Renal cortical epithelial cell (primary cell): ENCODE results near the gene ADGRA1. TPM values are rescaled to one million over a fixed set of nuclear protein-coding genes. Genes with fewer than 3 reads are reported as not detected.
"Not testable (repeated sequence)": the region's sequence is repeated elsewhere in the genome, so short reads cannot be mapped to it uniquely, and the experiment has no call there.

Experiments used
- DNase-seq: peaks from one replicate; pipeline ENCODE4 v3.0.0-alpha.2; 2011; ENCODE audit warnings: low read depth
- total RNA-seq: library from RNA; depleted of rRNA; stranded (reverse); fragments of >200 nt; gene quantifications from 2 replicates; pipeline ENCODE4 v1.2.3, GENCODE V29; 2014

Gene ADGRA1
- total RNA-seq, 1 donor from 2014 or later: not detected

DNA sequence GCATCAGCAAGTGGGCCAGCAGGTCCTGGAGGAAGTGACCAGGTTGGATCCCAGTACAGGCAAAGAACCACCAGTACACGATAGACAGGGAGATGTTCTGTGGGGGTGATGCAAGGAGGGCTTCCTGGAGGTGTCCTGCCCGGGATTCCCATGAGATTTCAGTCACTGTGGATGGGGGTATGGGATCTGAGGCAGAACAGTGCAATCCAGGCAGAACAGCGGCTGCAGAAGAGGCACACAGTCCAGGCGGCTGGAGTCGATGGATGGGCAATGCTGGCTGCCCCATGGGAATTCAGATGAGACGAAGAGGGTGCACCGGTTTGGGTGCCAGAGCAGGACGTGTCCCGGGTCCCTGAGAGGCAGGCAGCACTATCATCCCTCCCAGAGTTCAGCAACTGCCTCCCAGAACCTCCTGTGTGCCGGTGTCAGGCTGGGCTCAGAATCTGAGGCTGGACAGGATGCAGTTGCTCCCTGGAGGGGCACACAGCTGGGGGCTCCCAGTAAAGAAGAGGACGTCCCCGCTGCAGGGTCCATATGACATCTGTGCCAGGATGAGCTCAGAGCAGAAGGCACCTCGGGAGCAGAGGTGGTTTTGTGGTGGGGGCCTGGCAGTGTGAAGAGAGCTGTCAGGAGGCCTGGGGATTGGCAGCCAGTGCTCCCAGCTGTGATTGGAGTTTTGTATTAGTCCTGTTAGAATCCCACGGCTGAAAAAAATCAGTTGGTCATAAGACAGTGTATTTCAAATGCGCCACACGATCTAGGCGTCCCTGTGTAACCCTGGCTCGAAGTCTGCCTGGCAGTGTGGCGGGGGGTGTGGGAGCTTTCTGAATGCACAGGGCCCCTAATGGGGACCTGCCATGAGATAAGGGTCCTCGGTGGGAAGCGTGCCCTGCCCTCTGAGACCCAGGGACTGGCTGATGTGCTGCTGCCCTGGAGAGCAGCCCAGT is 75.5 kb downstream of the ADGRA1 start:
- no peak for DNase-seq

DNA sequence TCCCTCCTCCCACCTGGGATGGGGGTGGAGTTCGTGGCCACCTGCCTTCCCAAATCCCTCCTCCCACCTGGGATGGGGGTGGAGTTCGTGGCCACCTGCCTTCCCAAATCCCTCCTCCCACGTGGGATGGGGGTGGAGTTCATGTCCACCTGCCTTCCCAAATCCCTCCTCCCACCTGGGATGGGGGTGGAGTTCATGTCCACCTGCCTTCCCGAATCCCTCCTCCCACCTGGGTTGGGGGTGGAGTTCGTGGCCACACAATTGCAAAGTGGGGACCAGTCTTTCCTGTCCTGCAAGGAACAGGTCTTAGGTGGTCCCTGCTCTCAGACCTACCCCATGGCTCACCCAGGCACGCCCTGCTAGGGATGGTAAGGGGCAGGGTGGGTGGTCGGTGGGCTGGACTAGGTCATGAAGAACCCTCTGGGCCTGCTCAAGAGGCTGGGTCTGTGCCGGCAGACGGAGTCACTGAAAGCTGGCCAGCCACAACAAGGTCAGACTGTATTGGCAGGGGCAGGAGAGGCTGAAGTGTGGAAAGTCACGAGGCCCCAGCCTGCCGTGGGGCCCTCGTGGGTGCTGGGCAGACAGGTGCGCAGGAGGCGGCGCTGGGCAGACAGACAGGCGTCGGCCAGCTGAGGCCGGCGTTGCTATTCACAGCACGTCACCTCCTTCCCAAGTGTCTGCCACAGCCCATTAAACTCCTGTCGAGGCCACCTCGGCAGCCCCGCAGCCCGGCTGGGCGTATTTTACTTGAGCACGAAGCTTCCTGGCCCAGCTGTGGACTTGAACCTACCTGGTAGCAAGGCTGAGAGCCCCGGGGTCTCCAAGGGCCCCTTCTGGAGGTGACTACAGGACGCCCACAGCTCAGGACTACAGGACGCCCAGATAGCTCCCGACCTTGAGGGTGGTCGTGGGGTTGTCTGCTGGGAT is 76.4 kb downstream of the ADGRA1 start:
- no peak for DNase-seq

DNA sequence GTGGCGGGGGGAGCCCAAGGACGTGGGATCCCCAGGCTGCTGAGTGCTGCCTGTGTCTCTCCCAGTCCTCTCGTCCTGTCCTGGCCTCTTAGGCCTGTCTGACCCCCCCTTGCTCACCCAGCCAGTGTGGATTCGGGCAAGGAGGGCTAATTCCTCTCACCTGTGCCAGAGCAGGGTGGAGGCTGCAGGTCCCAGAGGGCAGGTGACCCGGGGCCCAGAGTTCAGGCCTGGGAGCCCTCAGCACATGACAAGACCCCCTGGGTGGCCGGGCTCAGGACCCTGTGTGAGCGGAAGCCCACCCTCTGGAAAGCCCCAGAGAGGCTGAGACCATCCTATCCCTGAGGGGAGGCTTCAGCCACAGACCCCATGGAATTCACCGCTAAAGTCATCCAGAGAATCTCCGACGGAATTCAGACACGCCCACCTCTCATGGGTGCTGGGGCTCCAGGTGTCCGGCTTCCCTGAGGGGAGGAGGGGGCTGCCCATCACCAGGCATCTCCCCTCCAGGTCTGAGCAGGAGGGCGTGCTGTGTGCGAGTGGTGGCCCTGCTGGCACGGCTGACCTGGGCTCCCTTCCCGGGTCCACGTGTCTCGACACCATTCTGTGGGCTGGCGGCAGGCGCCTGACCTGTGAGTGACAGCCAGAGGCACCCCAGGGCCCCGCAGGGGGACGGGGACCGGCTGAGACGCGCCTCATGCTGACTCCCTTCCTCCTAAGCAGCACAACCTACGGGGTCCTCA is 77.3 kb downstream of the ADGRA1 start:
- no peak for DNase-seq

DNA sequence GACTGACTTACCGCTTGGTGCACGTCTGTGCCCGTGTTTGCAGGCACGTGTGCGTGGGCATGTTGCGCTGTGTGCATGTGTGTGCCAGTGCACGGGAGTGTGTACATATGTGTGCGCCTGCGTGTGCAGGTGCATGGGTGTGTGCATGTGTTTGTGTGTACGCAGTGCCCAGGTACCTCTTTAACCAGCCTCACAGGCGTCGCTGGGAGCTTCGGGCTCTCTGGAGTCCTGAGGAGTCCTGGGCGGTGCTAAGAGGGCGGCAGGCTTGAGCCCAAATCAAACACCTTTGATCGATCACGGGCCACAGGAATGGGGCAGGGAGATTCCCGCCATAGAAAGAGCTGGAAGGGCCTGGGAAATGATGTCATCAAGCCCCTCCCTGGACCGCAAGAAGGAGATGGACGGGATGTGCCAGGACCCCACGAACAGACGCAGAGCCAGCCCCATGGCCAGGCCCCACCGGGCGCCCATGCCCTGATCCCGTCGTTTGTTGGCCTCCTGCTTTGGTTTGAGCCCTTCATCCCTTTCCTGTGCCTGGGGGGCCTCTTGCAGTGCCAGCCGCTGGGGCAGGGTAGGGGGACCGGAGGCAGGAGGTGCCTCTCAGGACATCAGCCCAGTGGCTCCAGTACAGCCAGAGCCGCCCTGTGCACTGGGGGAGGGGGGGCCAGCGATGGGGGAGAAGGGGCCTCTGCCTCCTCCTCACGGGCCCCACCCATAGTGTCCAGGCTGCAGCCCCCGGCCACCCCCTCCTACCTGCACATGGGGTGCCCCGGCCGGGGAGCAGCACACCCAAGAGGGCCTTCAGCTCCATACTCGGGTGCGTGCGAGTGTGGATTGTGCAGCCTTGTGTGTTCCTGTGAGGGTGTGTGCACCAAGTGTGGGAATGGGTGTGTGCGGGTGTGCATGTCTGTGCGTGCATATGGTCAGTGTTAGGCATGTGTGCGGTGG is 78.1 kb downstream of the ADGRA1 start:
- no peak for DNase-seq

DNA sequence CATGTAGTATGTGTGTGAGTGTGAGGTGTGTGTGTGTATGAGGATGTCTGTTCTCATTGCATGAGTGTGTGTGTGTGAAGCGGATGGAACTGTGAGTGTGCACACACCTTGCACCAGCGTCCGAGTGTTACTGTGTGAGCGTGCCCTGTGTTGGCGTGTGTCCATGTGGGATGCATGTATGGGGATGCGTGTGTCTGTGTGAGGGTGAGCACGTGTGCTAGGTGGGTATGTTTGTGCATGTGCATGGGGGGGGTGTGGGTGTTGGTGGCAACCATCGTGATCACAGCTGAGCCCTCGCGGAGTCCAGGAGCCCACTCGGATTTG is 78.7 kb downstream of the ADGRA1 start:
- DNase-seq: no peak

DNA sequence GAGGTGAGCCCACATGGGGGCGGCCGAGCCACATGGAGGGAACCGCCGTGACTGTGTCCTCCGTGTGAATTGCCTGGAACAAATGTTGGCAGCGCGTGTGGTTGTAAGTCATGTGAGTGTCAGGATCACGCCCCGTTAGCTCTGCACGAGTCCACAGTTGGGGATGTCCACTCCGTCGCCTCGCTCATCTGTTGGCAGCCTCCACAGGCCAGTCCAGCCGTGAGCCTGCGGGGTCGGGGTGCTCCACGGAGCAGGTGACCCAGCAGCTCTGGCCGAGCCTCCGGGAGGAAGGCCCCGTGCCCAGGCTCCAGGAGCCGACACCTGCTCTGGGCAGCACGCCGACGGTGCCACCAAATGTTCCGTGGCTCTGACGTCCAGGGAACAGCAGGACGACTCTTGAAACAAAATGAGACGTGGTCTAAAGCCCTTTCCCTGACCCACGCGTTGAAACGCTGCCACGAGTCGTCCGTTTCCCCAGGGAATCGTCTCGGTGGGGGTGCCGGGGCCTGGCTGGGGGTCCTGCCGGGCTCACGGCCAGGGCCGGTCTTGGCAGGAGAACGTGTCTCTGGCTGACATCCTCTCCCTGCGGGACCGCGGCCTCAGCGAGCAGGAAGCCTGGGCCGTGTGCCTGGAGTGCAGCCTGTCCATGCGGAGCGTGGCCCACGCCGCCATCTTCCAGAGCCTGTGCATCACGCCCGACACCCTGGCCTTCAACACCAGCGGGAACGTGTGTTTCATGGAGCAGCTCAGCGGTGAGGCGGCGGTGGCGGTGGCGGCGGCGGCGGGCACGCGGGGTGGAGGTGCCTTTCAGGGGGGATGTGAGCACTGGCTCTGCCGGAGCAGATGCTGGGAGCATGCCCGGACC is 79.3 kb downstream of the ADGRA1 start:
- DNase-seq: no peak

DNA sequence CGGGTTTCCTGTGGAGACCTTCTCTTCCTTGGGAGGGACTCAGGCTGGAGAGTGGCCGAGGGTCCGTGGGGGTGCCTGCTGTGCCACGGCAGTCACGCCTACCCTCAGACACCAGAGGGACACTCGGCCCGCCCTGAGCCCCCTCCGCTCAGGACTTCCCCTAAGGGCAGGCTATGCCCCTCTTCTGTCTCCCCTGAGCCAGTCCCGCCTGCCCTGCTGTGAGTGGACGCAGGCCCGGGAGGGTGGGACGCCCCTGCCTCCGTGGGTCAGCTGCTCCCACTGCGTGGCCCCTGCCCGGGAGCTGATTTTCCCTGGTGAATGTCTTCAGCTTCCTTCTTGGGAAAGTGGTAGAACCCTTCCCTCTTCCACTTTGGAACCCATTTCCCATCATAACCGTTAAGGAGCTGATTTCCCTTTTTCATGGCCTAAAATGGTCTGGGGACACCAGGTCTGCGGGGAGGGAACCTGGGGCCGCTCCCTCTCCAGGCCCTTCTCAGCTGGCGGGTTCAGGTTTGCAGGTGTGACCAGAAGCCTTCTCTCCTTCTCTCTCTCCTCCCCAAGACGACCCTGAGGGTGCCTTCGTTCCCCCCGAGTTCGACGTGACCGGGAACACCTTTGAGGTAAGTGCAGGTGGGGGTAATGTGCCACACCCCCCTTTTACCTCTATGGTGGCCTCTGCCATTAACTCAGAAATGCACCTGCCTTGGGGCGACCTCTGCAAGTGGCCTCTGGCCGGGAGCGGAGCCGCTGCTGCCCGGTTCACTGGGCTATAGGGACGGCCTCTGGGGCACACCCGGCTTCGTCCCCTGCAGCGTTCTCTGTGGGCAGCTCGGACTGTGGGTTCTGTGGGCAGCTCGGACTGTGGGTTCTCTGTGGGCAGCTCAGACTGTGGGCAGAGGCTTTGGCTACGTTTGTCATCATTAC is 80.2 kb downstream of the ADGRA1 start:
- DNase-seq: no peak

DNA sequence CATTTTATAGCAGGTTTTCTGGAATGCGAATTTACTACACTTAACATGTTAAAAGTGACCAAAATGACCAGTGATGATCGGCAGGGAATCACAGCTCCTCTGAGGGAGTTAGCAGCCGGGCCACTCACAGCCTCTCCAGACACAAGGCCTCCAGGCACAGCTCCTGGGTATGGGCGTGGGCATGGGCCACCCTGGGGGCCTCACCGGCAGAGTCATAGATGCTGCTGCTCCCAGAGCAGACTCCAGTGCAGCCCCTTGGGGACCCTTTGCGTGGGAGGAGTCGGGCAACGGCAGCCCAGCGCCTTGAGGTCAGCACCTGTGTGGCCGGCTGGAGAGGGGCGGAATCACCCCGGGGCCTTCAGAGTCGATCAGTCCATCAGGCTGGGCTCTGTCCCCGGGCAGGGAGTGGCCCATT is 80.9 kb downstream of the ADGRA1 start:
- no peak for DNase-seq

DNA sequence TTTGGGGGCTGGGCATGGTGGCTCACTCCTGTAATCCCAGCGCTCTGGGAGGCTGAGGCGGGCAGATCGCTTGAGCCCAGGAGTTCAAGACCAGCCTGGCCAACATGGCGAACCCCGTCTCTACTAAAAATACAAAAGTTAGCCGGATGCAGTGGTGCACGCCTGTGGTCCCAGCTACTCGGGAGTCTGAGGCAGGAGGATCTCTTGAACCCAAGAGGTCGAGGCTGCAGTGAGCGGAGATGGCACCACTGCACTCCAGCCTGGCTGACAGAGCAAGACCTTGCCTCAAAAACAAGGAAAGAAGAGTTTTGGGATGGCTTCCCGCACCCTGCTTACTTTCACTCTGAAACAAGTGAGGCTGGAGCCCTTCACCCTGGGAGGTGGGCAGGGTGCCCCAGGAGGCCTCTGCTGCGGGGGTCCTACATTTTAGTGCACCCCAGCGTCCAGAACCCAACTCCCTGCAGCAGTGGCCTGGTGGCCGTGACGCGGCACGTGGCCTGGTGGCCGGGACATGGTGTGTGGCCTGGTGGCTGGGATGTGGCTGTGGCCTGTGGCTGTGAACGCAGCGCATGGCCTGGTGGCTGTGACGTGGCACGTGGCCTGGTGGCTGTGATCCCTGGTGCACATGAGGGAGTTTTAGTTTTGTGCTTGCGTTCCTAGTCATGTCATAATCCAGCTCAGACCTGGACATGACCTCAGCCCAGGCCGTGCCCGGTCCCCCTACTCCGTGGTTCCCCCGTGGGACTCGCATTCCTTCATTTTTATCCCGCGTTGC is 81.6 kb downstream of the ADGRA1 start:
- no peak for DNase-seq

DNA sequence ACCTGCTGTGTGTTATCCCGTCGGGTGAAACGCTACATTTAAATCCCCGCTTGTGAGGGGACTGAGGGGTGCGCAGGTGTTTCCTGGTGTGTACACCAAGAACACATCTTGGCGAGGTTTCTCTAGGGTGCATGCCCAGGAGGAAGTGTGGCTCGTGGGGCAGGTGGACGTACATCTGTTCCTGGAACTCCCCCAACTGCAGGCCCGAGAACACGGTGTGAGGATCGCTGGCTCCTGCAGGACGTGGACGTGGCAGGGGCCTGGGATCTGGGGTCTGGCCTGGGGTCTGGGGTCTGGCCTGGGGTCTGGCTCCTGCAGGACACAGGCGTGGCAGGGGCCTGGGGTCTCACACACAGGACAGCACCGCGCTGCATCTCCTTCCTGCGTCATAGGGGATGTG is 82.4 kb downstream of the ADGRA1 start:
- DNase-seq: no peak

DNA sequence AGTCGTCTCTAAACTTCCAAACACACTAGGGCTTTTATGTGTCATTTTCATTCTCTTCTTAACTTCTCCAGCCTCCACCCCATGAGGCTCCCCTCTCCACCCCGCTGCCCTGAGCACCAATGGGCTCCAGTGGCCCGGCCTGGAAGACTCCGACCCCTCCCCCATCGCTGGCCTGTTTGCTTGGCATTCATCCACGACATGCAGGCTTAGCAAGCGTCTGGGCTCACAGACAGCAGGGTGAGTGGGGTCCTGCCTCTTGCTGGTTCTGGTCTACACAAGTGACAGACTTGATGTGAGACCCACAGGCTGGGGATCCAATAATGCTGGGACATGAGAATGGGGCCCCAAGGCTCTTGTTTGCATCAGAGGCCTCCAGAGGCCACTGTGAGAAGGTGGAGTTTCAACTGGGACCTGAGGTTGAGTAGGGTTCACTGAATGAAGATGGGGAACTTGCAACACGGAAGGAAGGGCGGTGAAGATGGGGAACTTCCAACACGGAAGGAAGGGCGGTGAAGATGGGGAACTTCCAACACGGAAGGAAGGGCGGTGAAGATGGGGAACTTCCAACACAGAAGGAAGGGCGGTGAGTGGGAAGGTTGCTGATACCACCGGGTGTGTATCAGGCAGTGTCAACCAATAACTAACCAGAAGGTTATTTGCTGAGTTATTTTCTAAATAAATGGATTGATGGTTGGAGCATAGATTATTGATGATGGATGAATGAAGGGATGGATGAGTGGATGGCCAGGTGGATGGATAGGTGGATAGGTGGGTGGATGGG is 86.3 kb downstream of the ADGRA1 start:
- DNase-seq: no peak

DNA sequence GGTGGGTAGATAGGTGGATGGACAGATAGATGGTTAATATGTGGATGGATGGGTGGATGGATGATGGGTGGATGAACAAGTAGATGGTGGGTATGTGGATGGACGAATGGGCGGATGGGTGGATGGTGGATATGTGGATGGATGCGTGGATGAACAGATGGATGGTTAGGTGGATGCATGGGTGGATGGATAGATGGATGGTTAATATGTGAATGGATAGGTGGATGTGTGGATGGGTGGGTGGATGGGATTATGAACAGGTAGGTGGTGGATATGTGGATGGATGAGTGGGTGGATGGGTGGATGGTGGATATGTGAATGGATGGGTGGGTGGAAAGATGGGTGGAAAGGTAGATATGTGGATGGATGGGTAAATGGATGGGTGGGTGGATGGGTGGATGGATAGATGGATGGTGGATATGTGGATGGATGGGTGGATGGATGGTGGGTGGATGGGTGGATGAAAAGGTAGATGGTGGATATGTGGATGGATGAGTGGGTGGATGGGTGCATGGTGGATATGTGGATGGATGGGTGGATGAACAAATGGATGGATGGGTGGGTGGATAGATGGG is 87.1 kb downstream of the ADGRA1 start:
- DNase-seq: no peak

DNA sequence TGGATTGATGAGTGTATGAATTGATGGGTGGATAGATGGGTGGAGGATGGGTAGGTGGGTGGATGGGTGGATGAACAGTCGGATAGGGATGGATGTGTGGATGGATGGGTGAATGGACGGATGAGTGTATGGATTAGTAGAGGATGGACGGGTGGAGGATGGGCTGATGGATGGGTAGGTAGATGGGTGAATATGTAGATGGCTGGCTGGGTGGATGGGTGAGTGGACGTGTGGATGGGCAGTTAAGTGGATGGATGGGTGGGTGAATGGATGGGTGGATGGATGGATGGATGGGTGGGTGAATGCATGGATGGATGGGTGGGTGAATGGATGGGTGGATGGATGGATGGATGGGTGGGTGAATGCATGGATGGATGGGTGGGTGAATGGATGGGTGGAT is 87.9 kb downstream of the ADGRA1 start:
- DNase-seq: not testable (repeated sequence)

DNA sequence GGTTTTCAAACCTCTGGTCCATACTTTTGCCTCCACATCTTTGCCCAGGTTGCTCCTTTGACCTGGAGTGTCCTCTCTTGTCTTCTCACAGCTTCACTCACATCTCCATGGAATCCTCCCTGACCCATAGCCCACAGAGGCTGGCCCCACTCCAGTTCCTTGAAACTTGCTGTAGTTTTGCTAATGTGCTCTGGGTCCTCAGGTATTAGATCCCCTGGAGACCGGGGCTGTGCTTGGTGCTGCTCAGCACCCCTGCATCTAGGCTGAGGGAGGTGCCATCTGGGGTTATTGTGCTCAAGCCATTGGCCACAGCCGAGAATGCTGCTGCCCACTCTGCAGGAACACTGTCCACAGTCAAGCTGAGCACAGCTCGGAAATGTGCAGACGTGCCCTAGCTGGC is 88.8 kb downstream of the ADGRA1 start:
- DNase-seq: no peak

DNA sequence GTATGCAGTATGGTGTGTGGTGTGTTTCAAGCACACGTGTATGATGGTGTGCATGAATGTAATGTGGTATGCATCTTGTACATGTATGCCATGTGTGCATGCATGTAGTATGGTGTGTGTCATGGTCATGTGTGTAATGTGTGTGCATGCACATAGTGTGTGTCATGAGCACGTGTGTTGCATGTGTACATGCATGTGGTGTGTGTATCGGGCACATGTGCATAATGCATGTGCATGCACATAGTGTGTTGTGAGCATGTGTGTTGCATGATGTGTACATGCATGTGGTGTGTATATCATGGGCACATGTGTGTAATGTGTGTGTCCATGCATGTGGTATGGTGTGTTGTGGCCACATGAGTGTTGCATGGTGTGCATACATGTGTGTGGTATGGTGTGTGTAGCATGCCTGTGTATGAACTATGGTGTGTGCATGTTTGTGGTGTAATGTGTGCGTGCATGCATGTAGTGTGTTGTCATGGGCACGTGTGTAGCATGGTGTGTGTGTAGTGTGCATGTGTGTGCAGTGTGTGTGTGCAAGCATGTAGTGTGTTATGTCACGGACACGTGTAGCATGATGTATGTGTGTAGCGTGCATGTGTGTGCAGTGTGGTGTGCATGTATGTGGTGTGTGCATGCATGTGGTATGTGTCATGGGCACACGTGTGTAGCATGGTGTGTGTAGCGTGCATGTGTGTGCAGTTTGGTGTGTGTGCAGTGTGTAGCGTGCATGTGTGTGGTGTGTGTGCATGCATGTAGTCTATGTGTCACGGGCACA is 89.8 kb downstream of the ADGRA1 start:
- no peak for DNase-seq
